ENCODE measurements around the gene GPC6.
"Not testable (repeated sequence)": the region's sequence is repeated elsewhere in the genome, so short reads cannot be mapped to it uniquely, and the experiment has no call there.

GPC6 gene

GRCh38 chr13:93199856-93200255 lies 26.8 kb upstream of the GPC6 start:
- no peak for DNase-seq (ENCODE audit: low read depth)
- TF ChIP-seq CTCF (IDR thresholded peaks at IDR 0.05; ENCODE audit: control insufficient read depth, insufficient read depth, low read depth, low read length, missing control alignments) = no peak
- no peak overlapping the region for H3K4me3 ChIP-seq (ENCODE audit: control insufficient read depth, low read depth, low read length)

GRCh38 chr13:93200626-93201025 lies 26.0 kb upstream of the GPC6 start:
- no peak for DNase-seq (ENCODE audit: low read depth)
- TF ChIP-seq CTCF (IDR thresholded peaks at IDR 0.05; ENCODE audit: control insufficient read depth, insufficient read depth, low read depth, low read length, missing control alignments) = no peak

GRCh38 chr13:93201992-93202558 lies 24.5 kb upstream of the GPC6 start:
- TF ChIP-seq CTCF (IDR thresholded peaks at IDR 0.05; ENCODE audit: control insufficient read depth, insufficient read depth, low read depth, low read length, missing control alignments) = no peak
- DNase-seq (ENCODE audit: low read depth) = no peak
- no peak overlapping the region for H3K4me3 ChIP-seq (ENCODE audit: control insufficient read depth, low read depth, low read length)

More at GRCh38 chr13:93200626-93201025, 26.0 kb upstream of the GPC6 start:
- no peak overlapping the region for H3K4me3 ChIP-seq (ENCODE audit: control insufficient read depth, low read depth, low read length)

GRCh38 chr13:93206778-93207392 lies 19.7 kb upstream of the GPC6 start:
- DNase-seq (ENCODE audit: low read depth); H3K4me3 ChIP-seq (ENCODE audit: control insufficient read depth, low read depth, low read length): not testable (repeated sequence)

- no peak overlapping the region for H3K4me3 ChIP-seq (ENCODE audit: control insufficient read depth, low read depth, low read length)
- DNase-seq (ENCODE audit: low read depth) = no peak
- TF ChIP-seq CTCF (IDR thresholded peaks at IDR 0.05; ENCODE audit: control insufficient read depth, insufficient read depth, low read depth, low read length, missing control alignments) = no peak
Measured at GRCh38 chr13:93216122-93216521, 10.5 kb upstream of the GPC6 start.

GRCh38 chr13:93217721-93218261 lies 8.8 kb upstream of the GPC6 start:
- TF ChIP-seq CTCF (IDR thresholded peaks at IDR 0.05; ENCODE audit: control insufficient read depth, insufficient read depth, low read depth, low read length, missing control alignments) = no peak
- H3K4me3 ChIP-seq (ENCODE audit: control insufficient read depth, low read depth, low read length) = no peak overlapping the region
- no peak for DNase-seq (ENCODE audit: low read depth)

GRCh38 chr13:93218583-93218982 lies 8.0 kb upstream of the GPC6 start:
- DNase-seq (ENCODE audit: low read depth) = no peak
- H3K4me3 ChIP-seq (ENCODE audit: control insufficient read depth, low read depth, low read length) = no peak overlapping the region
- TF ChIP-seq CTCF (IDR thresholded peaks at IDR 0.05; ENCODE audit: control insufficient read depth, insufficient read depth, low read depth, low read length, missing control alignments) = no peak
